CD4-positive, alpha-beta T cell (primary cell): ENCODE measurements around the gene VEZF1. TPM values are rescaled to one million over a fixed set of nuclear protein-coding genes. Genes with fewer than 3 reads are reported as not detected.

Experiments
- ATAC-seq: fragments of 200-7000 bp; cut with Tn5 transposase; one replicate; pipeline ENCODE4 v1.10.0; 2022; ENCODE audit warnings: mild to moderate bottlenecking; ENCODE audit not compliant: poor library complexity
- CTCF ChIA-PET: fragments of 350-600 bp; sonication (Branson Sonifier 250); formaldehyde crosslinking; loops from one replicate; lab custom pipeline; 2021; ENCODE audit warnings: antibody characterized with exemption, inconsistent platforms; lab: Charles Lee
- POLR2A ChIA-PET: fragments of 350-600 bp; sonication (Branson Sonifier 250); formaldehyde crosslinking; loops from one replicate; lab custom pipeline; 2021; ENCODE audit warnings: antibody characterized with exemption, inconsistent platforms; lab: Charles Lee
- DNase-seq, 14 experiments: peaks; one replicate each; pipeline ENCODE4 v3.0.0-alpha.2; 2013 to 2020; ENCODE audit warnings: mixed read lengths in 2 of 14
- H3K27ac ChIP-seq, 2 donors: one replicate each; pipeline versions ENCODE4 v1.5.1 to v1.7.0; 2013; ENCODE audit warnings: low read length in 2 of 2, low read depth in 1 of 2, mild to moderate bottlenecking in 1 of 2
- H3K27me3 ChIP-seq, 2 experiments: 1 replicate in 1 of 2; 2 replicates in 1 of 2; pipeline versions ENCODE4 v1.6.1 to v1.7.0; 2013; ENCODE audit warnings: low read length in 2 of 2, control low read depth in 1 of 2, mild to moderate bottlenecking in 1 of 2, moderate library complexity in 1 of 2; ENCODE audit not compliant: insufficient read depth in 2 of 2, control insufficient read depth in 1 of 2
- H3K36me3 ChIP-seq: one replicate; pipeline ENCODE4 v1.6.1; 2013; ENCODE audit warnings: low read length, control low read depth; ENCODE audit not compliant: insufficient read depth
- H3K4me1 ChIP-seq: one replicate; pipeline ENCODE4 v1.6.1; 2013; ENCODE audit warnings: low read length, control low read depth; ENCODE audit not compliant: insufficient read depth
- H3K4me3 ChIP-seq: one replicate; pipeline ENCODE4 v1.5.1; 2013; ENCODE audit warnings: mild to moderate bottlenecking, low read length, moderate library complexity
- H3K9me3 ChIP-seq, 2 experiments: 1 replicate in 1 of 2; 2 replicates in 1 of 2; pipeline versions ENCODE4 v1.6.1 to v1.7.0; 2013; ENCODE audit warnings: low read length in 2 of 2, mild to moderate bottlenecking in 2 of 2, control low read depth in 1 of 2, moderate library complexity in 1 of 2; ENCODE audit not compliant: control insufficient read depth in 1 of 2, insufficient read depth in 1 of 2
- H3K27ac Mint-ChIP-seq: one replicate; pipeline ENCODE4 v1.8.0; 2020; ENCODE audit warnings: mixed read lengths
- H3K27me3 Mint-ChIP-seq: one replicate; pipeline ENCODE4 v1.8.0; 2021; ENCODE audit warnings: mixed read lengths
- H3K36me3 Mint-ChIP-seq: one replicate; pipeline ENCODE4 v1.8.0; 2021; ENCODE audit warnings: low read depth, mixed read lengths
- H3K4me1 Mint-ChIP-seq: one replicate; pipeline ENCODE4 v1.8.0; 2021; ENCODE audit warnings: low read depth, mixed read lengths
- H3K4me3 Mint-ChIP-seq: one replicate; pipeline ENCODE4 v1.8.0; 2020; ENCODE audit warnings: mild to moderate bottlenecking, mixed read lengths
- H3K9me3 Mint-ChIP-seq: one replicate; pipeline ENCODE4 v1.8.0; 2020; ENCODE audit warnings: mixed read lengths
- intact Hi-C, 2 experiments: fragments of 100-400 bp; cut with DNase I in 1 of 2; cut with micrococcal nuclease in 1 of 2; formaldehyde crosslinking; loops; one replicate each; pipeline versions ENCODE4 v1.15.1 to v1.9.0; 2023 to 2025; cut with DNase I, micrococcal nuclease
- total RNA-seq, 174 experiments: library from RNA in 2 of 174; stranded (reverse) in 2 of 174; gene quantifications; one replicate each; pipeline ENCODE4 v1.2.3 and lab custom pipeline; 2021 to 2026
- TF ChIP-seq, protein P1 (sequence below): fragments of 200-600 bp; IDR thresholded peaks from one replicate; pipeline ENCODE4 v1.8.0; 2022; ENCODE audit warnings: antibody characterized with exemption, mild to moderate bottlenecking

The VEZF1 gene
- total RNA-seq, 2 experiments from 2014 or later: 41.6 to 41.7 TPM

DNA sequence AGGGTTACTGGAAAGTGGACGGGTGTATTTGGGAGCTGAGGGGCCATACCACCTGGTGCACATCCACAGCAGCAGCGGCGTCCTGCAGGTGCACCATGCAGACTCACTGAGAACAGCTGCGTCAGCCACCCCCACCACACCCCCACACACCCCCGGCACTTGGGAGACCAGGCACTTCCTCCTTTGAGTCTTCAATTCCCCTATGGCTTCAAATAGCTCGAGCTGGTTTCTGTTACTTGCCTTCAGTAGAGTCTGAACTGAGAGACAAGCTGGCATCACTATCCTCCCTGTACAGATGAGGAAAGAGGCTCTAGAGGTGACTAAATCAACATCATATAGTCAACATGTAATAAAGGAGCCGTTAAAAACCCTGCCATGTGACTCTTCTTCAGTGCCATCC is 48.3 kb downstream of the VEZF1 start:
- Histone ChIP-seq H3K4me3 (no peak overlapping the region), H3K27ac (no peak overlapping the region), H3K4me1 (peaks cover 4% of the 10 kb centered on the region), H3K9me3 (no peaks in the 10 kb centered on the region), H3K36me3 (no peaks in the 10 kb centered on the region), H3K27me3 (peaks cover 0 to 3% of the 10 kb centered on the region in 2 experiments)
- Mint-ChIP-seq H3K9me3 (no peaks in the 10 kb centered on the region), H3K4me1 (peaks cover 4% of the 10 kb centered on the region), H3K36me3 (no peaks in the 10 kb centered on the region), H3K27me3 (peaks cover 20% of the 10 kb centered on the region), H3K4me3 (no peak overlapping the region), H3K27ac (no peak overlapping the region)
- intact Hi-C loops: no loop called here
- DNase-seq (peak in 4 of 14 experiments; percentile 22 to 58 (median 40)), ATAC-seq (peak; percentile 62)
- CTCF ChIA-PET: interaction anchor here (0.7 kb wide), 1 partner anchor 13 kb away, joined by 3 read pairs; no protein-coding TSS in a partner anchor
- TF ChIP-seq, protein P1, sequence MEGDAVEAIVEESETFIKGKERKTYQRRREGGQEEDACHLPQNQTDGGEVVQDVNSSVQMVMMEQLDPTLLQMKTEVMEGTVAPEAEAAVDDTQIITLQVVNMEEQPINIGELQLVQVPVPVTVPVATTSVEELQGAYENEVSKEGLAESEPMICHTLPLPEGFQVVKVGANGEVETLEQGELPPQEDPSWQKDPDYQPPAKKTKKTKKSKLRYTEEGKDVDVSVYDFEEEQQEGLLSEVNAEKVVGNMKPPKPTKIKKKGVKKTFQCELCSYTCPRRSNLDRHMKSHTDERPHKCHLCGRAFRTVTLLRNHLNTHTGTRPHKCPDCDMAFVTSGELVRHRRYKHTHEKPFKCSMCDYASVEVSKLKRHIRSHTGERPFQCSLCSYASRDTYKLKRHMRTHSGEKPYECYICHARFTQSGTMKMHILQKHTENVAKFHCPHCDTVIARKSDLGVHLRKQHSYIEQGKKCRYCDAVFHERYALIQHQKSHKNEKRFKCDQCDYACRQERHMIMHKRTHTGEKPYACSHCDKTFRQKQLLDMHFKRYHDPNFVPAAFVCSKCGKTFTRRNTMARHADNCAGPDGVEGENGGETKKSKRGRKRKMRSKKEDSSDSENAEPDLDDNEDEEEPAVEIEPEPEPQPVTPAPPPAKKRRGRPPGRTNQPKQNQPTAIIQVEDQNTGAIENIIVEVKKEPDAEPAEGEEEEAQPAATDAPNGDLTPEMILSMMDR: no peak
- POLR2A ChIA-PET: interaction anchor here (0.6 kb wide), 1 partner anchor 1405 kb away, joined by 5 read pairs; no protein-coding TSS in a partner anchor

GRCh38 chr17:57938061-57938502 is 50.0 kb downstream of the VEZF1 start:
- DNase-seq (no peak), ATAC-seq (no peak)
- POLR2A ChIA-PET: no interaction called here
- CTCF ChIA-PET: interaction anchor here (1.0 kb wide), 1 partner anchor 45 kb away, joined by 3 read pairs; no protein-coding TSS in a partner anchor
- TF ChIP-seq, protein P1: no peak
- H3K4me1 ChIP-seq: peaks cover 4% of the 10 kb centered on the region
- peaks cover 4% of the 10 kb centered on the region for H3K4me1 Mint-ChIP-seq
- intact Hi-C loops: no loop called here
- H3K36me3 ChIP-seq: no peaks in the 10 kb centered on the region
- H3K36me3 Mint-ChIP-seq: no peaks in the 10 kb centered on the region
- no peak overlapping the region for H3K4me3 Mint-ChIP-seq
- no peak overlapping the region for H3K27ac Mint-ChIP-seq
- no peak overlapping the region for H3K27ac ChIP-seq
- H3K4me3 ChIP-seq: no peak overlapping the region
- H3K27me3 ChIP-seq: peaks cover 0 to 3% of the 10 kb centered on the region in 2 experiments
- H3K9me3 Mint-ChIP-seq: no peaks in the 10 kb centered on the region
- H3K27me3 Mint-ChIP-seq: peaks cover 20% of the 10 kb centered on the region
- H3K9me3 ChIP-seq: no peaks in the 10 kb centered on the region

DNA sequence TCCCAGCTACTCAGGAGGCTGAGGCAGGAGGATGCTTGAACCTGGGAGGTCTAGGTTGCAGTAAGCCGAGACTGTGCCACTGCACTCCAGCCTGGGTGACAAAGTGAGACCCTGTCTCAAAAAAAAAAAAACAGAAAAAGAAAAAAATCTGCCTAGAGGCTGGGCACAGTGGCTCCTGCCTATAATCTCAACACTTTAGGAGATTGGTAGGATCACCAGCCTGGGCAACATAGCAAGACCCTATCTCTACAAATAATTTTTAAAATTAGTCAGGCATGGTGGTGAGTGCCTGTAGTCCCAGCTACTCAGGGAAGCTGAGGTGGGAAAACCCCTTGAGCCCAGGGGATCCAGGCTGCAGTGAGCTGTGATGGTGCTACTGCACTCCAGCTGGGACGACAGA is 50.6 kb downstream of the VEZF1 start:
- no peaks in the 10 kb centered on the region for H3K36me3 Mint-ChIP-seq
- ChIA-PET POLR2A (no interaction called here), CTCF (interaction anchor here (1.0 kb wide), 1 partner anchor 45 kb away, joined by 3 read pairs; no protein-coding TSS in a partner anchor)
- H3K4me3 Mint-ChIP-seq: no peak overlapping the region
- H3K27ac Mint-ChIP-seq: no peak overlapping the region
- no peak overlapping the region for H3K4me3 ChIP-seq
- H3K4me1 Mint-ChIP-seq: peaks cover 4% of the 10 kb centered on the region
- no peaks in the 10 kb centered on the region for H3K9me3 Mint-ChIP-seq
- TF ChIP-seq, protein P1: no peak
- H3K9me3 ChIP-seq: no peaks in the 10 kb centered on the region
- ATAC-seq (no peak), DNase-seq (no peak)
- peaks cover 0 to 3% of the 10 kb centered on the region in 2 experiments for H3K27me3 ChIP-seq
- no peaks in the 10 kb centered on the region for H3K36me3 ChIP-seq
- H3K27me3 Mint-ChIP-seq: peaks cover 20% of the 10 kb centered on the region
- peaks cover 4% of the 10 kb centered on the region for H3K4me1 ChIP-seq
- no peak overlapping the region for H3K27ac ChIP-seq
- intact Hi-C loops: no loop called here
